Endometrial microvascular endothelial cells (primary cell): ENCODE results near the gene TIGD2. TPM values are rescaled to one million over a fixed set of nuclear protein-coding genes. Genes with fewer than 3 reads are reported as not detected.

Source experiments
- in situ Hi-C: cut with HindIII; loops from 2 replicates; pipeline ENCODE4 v1.10.0; 2017; ENCODE audit warnings: low sequenced_read_pairs, low pct_unique_long_range_greater_than_20kb; ENCODE audit errors: inconsistent ontology term
- total RNA-seq: library from RNA; depleted of rRNA; stranded (reverse); fragments of >200 nt; gene quantifications from one replicate; pipeline ENCODE4 v1.2.3, GENCODE V29; 2015; ENCODE audit errors: inconsistent ontology term

The TIGD2 gene
- 3.5 TPM for total RNA-seq

GRCh38 chr4:89110986-89111832 is at the start of gene TIGD2:
Gene TIGD2 (plus strand): TSS chr4:89111533. CDS start chr4:89112975, 1,442 bp downstream.
- in situ Hi-C loops: no loop called here

GRCh38 chr4:89064848-89065247 is 46.5 kb upstream of the TIGD2 start:
- in situ Hi-C loops: no loop called here

GRCh38 chr4:89067417-89067816 is 43.9 kb upstream of the TIGD2 start:
- in situ Hi-C loops: no loop called here

- in situ Hi-C loops: no loop called here
Observed at GRCh38 chr4:89069481-89069880, 41.9 kb upstream of the TIGD2 start.

- in situ Hi-C loops: no loop called here
Observed at GRCh38 chr4:89070041-89070440, 41.3 kb upstream of the TIGD2 start.

- in situ Hi-C loops: no loop called here
Observed at GRCh38 chr4:89071311-89071710, 40.0 kb upstream of the TIGD2 start.

GRCh38 chr4:89072921-89073320 is 38.4 kb upstream of the TIGD2 start:
- in situ Hi-C loops: no loop called here

GRCh38 chr4:89077761-89078160 is 33.6 kb upstream of the TIGD2 start:
- in situ Hi-C loops: no loop called here

GRCh38 chr4:89078300-89078699 is 33.0 kb upstream of the TIGD2 start:
- in situ Hi-C loops: no loop called here

- in situ Hi-C loops: no loop called here
Observed at GRCh38 chr4:89099034-89099433, 12.3 kb upstream of the TIGD2 start.

GRCh38 chr4:89099471-89099870 is 11.9 kb upstream of the TIGD2 start:
- in situ Hi-C loops: no loop called here

- in situ Hi-C loops: no loop called here
Observed at GRCh38 chr4:89100853-89101252, 10.5 kb upstream of the TIGD2 start.

GRCh38 chr4:89101256-89102161 is 9.8 kb upstream of the TIGD2 start:
- in situ Hi-C loops: no loop called here

GRCh38 chr4:89105726-89106125 is 5.6 kb upstream of the TIGD2 start:
- in situ Hi-C loops: no loop called here

GRCh38 chr4:89108091-89108490 is 3.2 kb upstream of the TIGD2 start:
- in situ Hi-C loops: no loop called here

- in situ Hi-C loops: no loop called here
Observed at GRCh38 chr4:89109841-89110540, 1.3 kb upstream of the TIGD2 start.

- in situ Hi-C loops: no loop called here
Observed at GRCh38 chr4:89110541-89110985, 770 bp upstream of the TIGD2 start.

- in situ Hi-C loops: no loop called here
Observed at GRCh38 chr4:89111833-89112563, 665 bp downstream of the TIGD2 start.

GRCh38 chr4:89113415-89113814 is 2.1 kb downstream of the TIGD2 start:
- in situ Hi-C loops: no loop called here
